Large intestine (tissue), 3 donors: Measurements from ENCODE around the gene WASF2. TPM values are rescaled to one million over a fixed set of nuclear protein-coding genes. Genes with fewer than 3 reads are reported as not detected.
A peak's percentile ranks its signal among the peaks of the same experiment; 100 is the strongest.

Source experiments
- DNase-seq, 2 donors: peaks; one replicate each; pipeline versions ENCODE4 v3.0.0 to v3.0.0-alpha.2; 2013
- H3K27ac ChIP-seq: one replicate; pipeline ENCODE4 v1.5.1; 2013; ENCODE audit warnings: low read length
- H3K27me3 ChIP-seq: 2 replicates; pipeline ENCODE4 v1.6.1; 2013; ENCODE audit warnings: low read length; ENCODE audit not compliant: control insufficient read depth, insufficient read depth
- H3K36me3 ChIP-seq: 2 replicates; pipeline ENCODE4 v1.6.1; 2013; ENCODE audit warnings: low read length; ENCODE audit not compliant: control insufficient read depth, insufficient read depth
- H3K4me1 ChIP-seq: one replicate; pipeline ENCODE4 v1.6.1; 2013; ENCODE audit warnings: low read length; ENCODE audit not compliant: control insufficient read depth, insufficient read depth
- H3K4me3 ChIP-seq: one replicate; pipeline ENCODE4 v1.5.1; 2013; ENCODE audit warnings: low read length
- H3K9me3 ChIP-seq: one replicate; pipeline ENCODE4 v1.6.1; 2013; ENCODE audit warnings: mild to moderate bottlenecking, low read depth, low read length, moderate library complexity; ENCODE audit not compliant: control insufficient read depth
- WGBS: methylation state at CpG from one replicate; pipeline ENCODE4 v1.1.5; 2013; ENCODE audit warnings: low lambda C conversion rate; ENCODE audit not compliant: insufficient coverage; 5-methylcytosine and 5-hydroxymethylcytosine counted together
- polyA plus RNA-seq: library from polyadenylated mRNA; unstranded; fragments of 120-200 nt; gene quantifications from one replicate; pipeline ENCODE4 v1.2.1, GENCODE V29; 2013

Gene WASF2
- polyA plus RNA-seq, 1 donor, result 56.0 TPM

- Histone ChIP-seq H3K9me3 (no peaks in the 10 kb centered on the region), H3K27me3 (no peaks in the 10 kb centered on the region), H3K4me1 (peaks cover 13% of the 10 kb centered on the region), H3K27ac (no peak overlapping the region), H3K36me3 (peaks cover 38% of the 10 kb centered on the region), H3K4me3 (no peak overlapping the region)
- DNase-seq, result no peak
- WGBS, result 100% methylated on average over 2 of the region's 4 CpGs
Measured at GRCh38 chr1:27423709-27424108, 66.3 kb downstream of the WASF2 start.

GRCh38 chr1:27418326-27419185 lies 71.4 kb downstream of the WASF2 start:
- H3K27me3 ChIP-seq, result no peaks in the 10 kb centered on the region
- H3K27ac ChIP-seq, result peak overlapping the region; percentile 74
- H3K4me3 ChIP-seq, result no peak overlapping the region
- DNase-seq, result peak; percentile 71 to 79
- 33% methylated on average over 1 of the region's 14 CpGs for WGBS
- H3K36me3 ChIP-seq, result peaks cover 53% of the 10 kb centered on the region
- peaks cover 25% of the 10 kb centered on the region for H3K4me1 ChIP-seq
- no peaks in the 10 kb centered on the region for H3K9me3 ChIP-seq

GRCh38 chr1:27417713-27418112 lies 72.3 kb downstream of the WASF2 start:
- Histone ChIP-seq H3K36me3 (peaks cover 59% of the 10 kb centered on the region), H3K27me3 (no peaks in the 10 kb centered on the region)

GRCh38 chr1:27416387-27417111 lies 73.4 kb downstream of the WASF2 start:
- no peaks in the 10 kb centered on the region for H3K27me3 ChIP-seq
- DNase-seq, result peak; percentile 56
- H3K4me1 ChIP-seq, result peaks cover 25% of the 10 kb centered on the region
- H3K4me3 ChIP-seq, result no peak overlapping the region
- H3K36me3 ChIP-seq, result peaks cover 68% of the 10 kb centered on the region
- no peak overlapping the region for H3K27ac ChIP-seq
- no CpG with 5 or more reads among the region's 3 CpGs for WGBS
- H3K9me3 ChIP-seq, result no peaks in the 10 kb centered on the region

More at GRCh38 chr1:27417713-27418112, 72.3 kb downstream of the WASF2 start:
- peaks cover 25% of the 10 kb centered on the region for H3K4me1 ChIP-seq
- H3K4me3 ChIP-seq, result no peak overlapping the region
- H3K9me3 ChIP-seq, result no peaks in the 10 kb centered on the region
- peak overlapping the region; percentile 74 for H3K27ac ChIP-seq
- WGBS, result no CpG with 5 or more reads among the region's 3 CpGs
- DNase-seq, result no peak

- Histone ChIP-seq H3K4me1 (peaks cover 19% of the 10 kb centered on the region), H3K9me3 (no peaks in the 10 kb centered on the region), H3K27me3 (no peaks in the 10 kb centered on the region), H3K27ac (no peak overlapping the region), H3K4me3 (no peak overlapping the region), H3K36me3 (peaks cover 90% of the 10 kb centered on the region)
- no CpG with 5 or more reads among the region's 1 CpG for WGBS
- no peak for DNase-seq
Measured at GRCh38 chr1:27414091-27414490, 75.9 kb downstream of the WASF2 start.

- peaks cover 92% of the 10 kb centered on the region for H3K36me3 ChIP-seq
Measured at GRCh38 chr1:27413004-27413403, 77.0 kb downstream of the WASF2 start.

GRCh38 chr1:27412502-27412901 lies 77.5 kb downstream of the WASF2 start:
- no peak for DNase-seq
- H3K27me3 ChIP-seq, result no peaks in the 10 kb centered on the region
- H3K4me3 ChIP-seq, result no peak overlapping the region
- H3K27ac ChIP-seq, result no peak overlapping the region
- H3K4me1 ChIP-seq, result peaks cover 3% of the 10 kb centered on the region
- 95% methylated on average over 3 of the region's 4 CpGs for WGBS
- H3K9me3 ChIP-seq, result no peaks in the 10 kb centered on the region
- H3K36me3 ChIP-seq, result peaks cover 92% of the 10 kb centered on the region

More at GRCh38 chr1:27413004-27413403, 77.0 kb downstream of the WASF2 start:
- Histone ChIP-seq H3K27ac (no peak overlapping the region), H3K4me1 (peaks cover 8% of the 10 kb centered on the region), H3K9me3 (no peaks in the 10 kb centered on the region), H3K4me3 (no peak overlapping the region), H3K27me3 (no peaks in the 10 kb centered on the region)
- no peak for DNase-seq
- WGBS, result no CpG with 5 or more reads among the region's 4 CpGs

- H3K36me3 ChIP-seq, result peaks cover 92% of the 10 kb centered on the region
- H3K27me3 ChIP-seq, result no peaks in the 10 kb centered on the region
- no peak overlapping the region for H3K27ac ChIP-seq
- H3K9me3 ChIP-seq, result no peaks in the 10 kb centered on the region
- no peak overlapping the region for H3K4me3 ChIP-seq
- H3K4me1 ChIP-seq, result no peaks in the 10 kb centered on the region
- DNase-seq, result no peak
- no CpG with 5 or more reads among the region's 2 CpGs for WGBS
Measured at GRCh38 chr1:27410709-27411108, 79.3 kb downstream of the WASF2 start.

- Histone ChIP-seq H3K27me3 (no peaks in the 10 kb centered on the region), H3K4me1 (no peaks in the 10 kb centered on the region), H3K9me3 (no peaks in the 10 kb centered on the region), H3K4me3 (no peak overlapping the region), H3K36me3 (peaks cover 88% of the 10 kb centered on the region), H3K27ac (no peak overlapping the region)
- no CpG with 5 or more reads among the region's 11 CpGs for WGBS
- no peak for DNase-seq
Measured at GRCh38 chr1:27409669-27410068, 80.3 kb downstream of the WASF2 start.

- no peaks in the 10 kb centered on the region for H3K27me3 ChIP-seq
- H3K4me3 ChIP-seq, result no peak overlapping the region
- WGBS, result 100% methylated on average over 1 of the region's 9 CpGs
- no peak for DNase-seq
- peaks cover 6% of the 10 kb centered on the region for H3K4me1 ChIP-seq
- H3K36me3 ChIP-seq, result peaks cover 73% of the 10 kb centered on the region
- H3K9me3 ChIP-seq, result no peaks in the 10 kb centered on the region
- H3K27ac ChIP-seq, result no peak overlapping the region
Measured at GRCh38 chr1:27408151-27408550, 81.8 kb downstream of the WASF2 start.
